Neural cell (in vitro differentiated cells): ENCODE measurements around the gene INO80E. TPM values are rescaled to one million over a fixed set of nuclear protein-coding genes. Genes with fewer than 3 reads are reported as not detected.

ENCODE experiments used
- H2AFZ ChIP-seq: fragments of 200-600, 300-800 bp; sonication (generic), shearing (Covaris generic); 2 replicates; pipeline ENCODE4 v1.6.0; 2014; ENCODE audit warnings: low read depth, mild to moderate bottlenecking, antibody characterized with exemption, low read length, moderate library complexity
- H3F3A ChIP-seq: fragments of 200-600 bp; shearing (Covaris generic); 2 replicates; pipeline ENCODE4 v1.6.1; 2016; ENCODE audit warnings: mild to moderate bottlenecking, moderate library complexity, mixed read lengths, antibody characterized with exemption, low read length; ENCODE audit not compliant: insufficient read depth, poor library complexity, severe bottlenecking
- H3K27ac ChIP-seq: fragments of 200-600, 300-800 bp; sonication (generic), shearing (Covaris generic); 2 replicates; pipeline ENCODE4 v1.5.1; 2014; ENCODE audit warnings: mild to moderate bottlenecking, low read length, moderate library complexity
- H3K27me3 ChIP-seq: fragments of 300-800, 200-600 bp; sonication (generic), shearing (Covaris generic); 2 replicates; pipeline ENCODE4 v1.6.0; 2014; ENCODE audit warnings: mild to moderate bottlenecking, low read depth, low read length, moderate library complexity; ENCODE audit not compliant: insufficient read depth
- H3K36me3 ChIP-seq: fragments of 300-800, 200-600 bp; sonication (generic), shearing (Covaris generic); 2 replicates; pipeline ENCODE4 v1.5.1; 2014; ENCODE audit warnings: mild to moderate bottlenecking, antibody characterized with exemption, low read length, moderate library complexity; ENCODE audit not compliant: insufficient read depth
- H3K4me2 ChIP-seq: fragments of 300-800, 200-600 bp; sonication (generic), shearing (Covaris generic); 2 replicates; pipeline ENCODE4 v1.6.0; 2014; ENCODE audit warnings: mild to moderate bottlenecking, low read length
- H3K4me3 ChIP-seq: fragments of 300-800, 200-600 bp; sonication (generic), shearing (Covaris generic); 2 replicates; pipeline ENCODE4 v1.5.1; 2014; ENCODE audit warnings: mild to moderate bottlenecking, low read length, moderate library complexity
- H3K79me2 ChIP-seq: fragments of 200-600 bp; shearing (Covaris generic); replicated peaks from 2 replicates; pipeline ENCODE4 v1.6.0; 2014; ENCODE audit warnings: mild to moderate bottlenecking, low read length, moderate library complexity; ENCODE audit not compliant: insufficient read depth
- H3K9ac ChIP-seq: fragments of 300-800, 200-600 bp; sonication (generic), shearing (Covaris generic); 2 replicates; pipeline ENCODE4 v1.6.1; 2016; ENCODE audit warnings: mild to moderate bottlenecking, low read length, mixed read lengths
- H3K9me2 ChIP-seq: fragments of 200-600 bp; shearing (Covaris generic); 2 replicates; pipeline ENCODE4 v1.6.1; 2016; ENCODE audit warnings: mild to moderate bottlenecking, low read length, mixed read lengths; ENCODE audit not compliant: insufficient read depth
- H3K9me3 ChIP-seq: fragments of 200-600, 300-800 bp; sonication (generic), shearing (Covaris generic); 2 replicates; pipeline ENCODE4 v1.6.1; 2016; ENCODE audit warnings: mild to moderate bottlenecking, mixed run types, low read length, moderate library complexity, mixed read lengths
- H4K20me1 ChIP-seq: fragments of 200-600 bp; shearing (Covaris generic); 2 replicates; pipeline ENCODE4 v1.6.1; 2016; ENCODE audit warnings: mild to moderate bottlenecking, mixed run types; ENCODE audit not compliant: insufficient read depth
- CTCF ChIP-seq: fragments of 450-650 bp; IDR thresholded peaks from 2 replicates; pipeline ENCODE4 v1.5.1; 2014; ENCODE audit warnings: antibody characterized with exemption, mild to moderate bottlenecking, moderate library complexity; ENCODE audit not compliant: poor library complexity, severe bottlenecking
- EP300 ChIP-seq: fragments of 450-650 bp; conservative IDR thresholded peaks from 2 replicates; pipeline ENCODE4 v1.6.1; 2014; ENCODE audit warnings: antibody characterized with exemption, mild to moderate bottlenecking, moderate library complexity; ENCODE audit not compliant: poor library complexity, severe bottlenecking
- EZH2 ChIP-seq: fragments of 200-600, 300-800 bp; shearing (Covaris generic), sonication (generic); IDR thresholded peaks from 2 replicates; pipeline ENCODE4 v1.6.1; 2014; ENCODE audit warnings: antibody characterized with exemption, low read length, borderline replicate concordance, mild to moderate bottlenecking; ENCODE audit not compliant: insufficient read depth, poor library complexity, severe bottlenecking
- MXI1 ChIP-seq: fragments of 450-650 bp; conservative IDR thresholded peaks from 2 replicates; pipeline ENCODE4 v1.6.1; 2014; ENCODE audit warnings: antibody characterized with exemption, mild to moderate bottlenecking; ENCODE audit not compliant: poor library complexity, severe bottlenecking
- POLR2AphosphoS5 ChIP-seq: IDR thresholded peaks from 2 replicates; pipeline ENCODE4 v1.6.1; 2012
- RAD21 ChIP-seq: fragments of 450-650 bp; conservative IDR thresholded peaks from 2 replicates; pipeline ENCODE4 v1.6.1; 2014; ENCODE audit warnings: antibody characterized with exemption, mild to moderate bottlenecking, moderate library complexity
- REST ChIP-seq: IDR thresholded peaks from 2 replicates; pipeline ENCODE4 v1.6.1; 2012; ENCODE audit warnings: borderline replicate concordance
- SMC3 ChIP-seq: fragments of 450-650 bp; conservative IDR thresholded peaks from 2 replicates; pipeline ENCODE4 v1.6.1; 2014; ENCODE audit warnings: antibody characterized with exemption, mild to moderate bottlenecking, moderate library complexity; ENCODE audit not compliant: poor library complexity
- TAF1 ChIP-seq: IDR thresholded peaks from 2 replicates; pipeline ENCODE4 v1.6.1; 2012; ENCODE audit warnings: low read depth
- polyA plus RNA-seq: library from polyadenylated mRNA; depleted of rRNA; stranded (reverse); fragments of >200 nt; gene quantifications from 2 replicates; pipeline ENCODE4 v1.2.3, GENCODE V29; 2014

Gene INO80E
- polyA plus RNA-seq, 1 donor from 2014 or later, result 130 TPM

GRCh38 chr16:29972992-29973383 lies 23.1 kb upstream of the INO80E start:
- peaks cover 41% of the 10 kb centered on the region for H3K79me2 ChIP-seq
- H3K4me2 ChIP-seq, result no peak overlapping the region
- no peaks in the 10 kb centered on the region for H3K9me3 ChIP-seq
- no peaks in the 10 kb centered on the region for H3K36me3 ChIP-seq
- TF ChIP-seq CTCF (no peak), EZH2 (no peak), EP300 (no peak), REST (no peak)
- no peaks in the 10 kb centered on the region for H3K27me3 ChIP-seq
- H3K4me3 ChIP-seq, result peak overlapping the region; percentile 99
- H3K27ac ChIP-seq, result peak overlapping the region; percentile 97
- no peaks in the 10 kb centered on the region for H3F3A ChIP-seq
- H2AFZ ChIP-seq, result no peak overlapping the region
- H3K9ac ChIP-seq, result no peak overlapping the region
- no peaks in the 10 kb centered on the region for H3K9me2 ChIP-seq
- H4K20me1 ChIP-seq, result peaks cover 10% of the 10 kb centered on the region

- Histone ChIP-seq H3K27me3 (no peaks in the 10 kb centered on the region), H2AFZ (peak within 1 kb of the TSS; percentile 67), H4K20me1 (peaks cover 12% of the 10 kb centered on the region), H3K27ac (peak within 1 kb of the TSS; percentile 97), H3F3A (no peaks in the 10 kb centered on the region), H3K9me3 (no peaks in the 10 kb centered on the region), H3K36me3 (no peaks in the 10 kb centered on the region), H3K79me2 (peaks cover 41% of the 10 kb centered on the region), H3K9me2 (no peaks in the 10 kb centered on the region), H3K9ac (peak within 1 kb of the TSS; percentile 98), H3K4me3 (peak within 1 kb of the TSS; percentile 99), H3K4me2 (peak within 1 kb of the TSS; percentile 92)
- TF ChIP-seq REST (peak; percentile 15), EZH2 (no peak), SMC3 (peak; percentile 41), POLR2AphosphoS5 (peak; percentile 98), CTCF (no peak), MXI1 (peak; percentile 78), EP300 (peak; percentile 9), RAD21 (peak; percentile 26), TAF1 (peak; percentile 83)
These were observed 22.4 kb upstream of the INO80E start, which contains the start of gene TAOK2 for GRCh38 chr16:29973384-29974246. Gene TAOK2 (plus strand): TSS chr16:29973868. CDS start chr16:29977773, 3,905 bp downstream.
